Activated T-cell treated with anti-CD3 and anti-CD28 coated beads, Interleukin-2, amount 50 U/mL, for 4 hours (primary cell): ENCODE data around the gene CA10. TPM values are rescaled to one million over a fixed set of nuclear protein-coding genes. Genes with fewer than 3 reads are reported as not detected.

Source experiments
- ATAC-seq, 2 donors: fragments of 200-7000 bp; cut with Tn5 transposase; one replicate each; pipeline ENCODE4 v1.10.0; 2021
- DNase-seq: peaks from one replicate; pipeline ENCODE4 v3.0.0-alpha.2; 2020
- H3K27me3 Mint-ChIP-seq: one replicate; pipeline ENCODE4 v1.8.0; 2021; ENCODE audit warnings: low read depth, mixed read lengths
- H3K36me3 Mint-ChIP-seq: one replicate; pipeline ENCODE4 v1.8.0; 2022; ENCODE audit warnings: mixed read lengths; ENCODE audit not compliant: insufficient read depth
- H3K4me1 Mint-ChIP-seq: one replicate; pipeline ENCODE4 v1.8.0; 2021; ENCODE audit warnings: low read depth, mixed read lengths
- H3K4me3 Mint-ChIP-seq: one replicate; pipeline ENCODE4 v1.8.0; 2021; ENCODE audit warnings: mild to moderate bottlenecking, moderate library complexity, mixed read lengths
- H3K9me3 Mint-ChIP-seq: one replicate; pipeline ENCODE4 v1.8.0; 2021; ENCODE audit warnings: mixed read lengths
- total RNA-seq, 3 donors: library from RNA; stranded (reverse); gene quantifications; one replicate each; pipeline ENCODE4 v1.2.1, GENCODE V29; 2021

The CA10 gene
- total RNA-seq, 3 donors from 2014 or later: not detected

- Mint-ChIP-seq H3K27me3 (peaks cover 11% of the 10 kb centered on the region), H3K36me3 (no peaks in the 10 kb centered on the region), H3K4me1 (no peaks in the 10 kb centered on the region), H3K4me3 (no peak overlapping the region), H3K9me3 (no peaks in the 10 kb centered on the region)
- ATAC-seq (no peak), DNase-seq (no peak)
These were observed 33.5 kb downstream of the CA10 start for GRCh38 chr17:52124993-52125392.

GRCh38 chr17:52124561-52124960 lies 34.0 kb downstream of the CA10 start:
- Mint-ChIP-seq H3K4me1 (no peaks in the 10 kb centered on the region), H3K27me3 (peaks cover 11% of the 10 kb centered on the region), H3K4me3 (no peak overlapping the region), H3K9me3 (no peaks in the 10 kb centered on the region), H3K36me3 (no peaks in the 10 kb centered on the region)
- no peak for ATAC-seq
- DNase-seq: no peak

GRCh38 chr17:52120465-52120864 lies 38.0 kb downstream of the CA10 start:
- DNase-seq: no peak
- Mint-ChIP-seq H3K4me1 (no peaks in the 10 kb centered on the region), H3K27me3 (peaks cover 3% of the 10 kb centered on the region), H3K36me3 (no peaks in the 10 kb centered on the region), H3K9me3 (no peaks in the 10 kb centered on the region), H3K4me3 (no peak overlapping the region)
- no peak for ATAC-seq

GRCh38 chr17:52110923-52111581 lies 47.5 kb downstream of the CA10 start:
- Mint-ChIP-seq H3K27me3 (peaks cover 7% of the 10 kb centered on the region), H3K4me3 (no peak overlapping the region)

GRCh38 chr17:52106638-52107261 lies 51.8 kb downstream of the CA10 start:
- ATAC-seq (no peak), DNase-seq (peak; percentile 5)
- no peak overlapping the region for H3K4me3 Mint-ChIP-seq
- H3K36me3 Mint-ChIP-seq: no peaks in the 10 kb centered on the region
- no peaks in the 10 kb centered on the region for H3K4me1 Mint-ChIP-seq
- no peaks in the 10 kb centered on the region for H3K9me3 Mint-ChIP-seq
- H3K27me3 Mint-ChIP-seq: peaks cover 7% of the 10 kb centered on the region

More at GRCh38 chr17:52110923-52111581, 47.5 kb downstream of the CA10 start:
- no peaks in the 10 kb centered on the region for H3K9me3 Mint-ChIP-seq
- H3K36me3 Mint-ChIP-seq: no peaks in the 10 kb centered on the region
- DNase-seq (no peak), ATAC-seq (no peak)
- no peaks in the 10 kb centered on the region for H3K4me1 Mint-ChIP-seq

- H3K27me3 Mint-ChIP-seq: peaks cover 7% of the 10 kb centered on the region
- ATAC-seq (no peak), DNase-seq (no peak)
- no peaks in the 10 kb centered on the region for H3K4me1 Mint-ChIP-seq
- H3K4me3 Mint-ChIP-seq: no peak overlapping the region
- H3K36me3 Mint-ChIP-seq: no peaks in the 10 kb centered on the region
- no peaks in the 10 kb centered on the region for H3K9me3 Mint-ChIP-seq
These were observed 52.4 kb downstream of the CA10 start for GRCh38 chr17:52106072-52106471.

- Mint-ChIP-seq H3K4me1 (no peaks in the 10 kb centered on the region), H3K9me3 (no peaks in the 10 kb centered on the region), H3K36me3 (no peaks in the 10 kb centered on the region), H3K4me3 (no peak overlapping the region), H3K27me3 (peaks cover 7% of the 10 kb centered on the region)
- DNase-seq (no peak), ATAC-seq (no peak)
These were observed 52.9 kb downstream of the CA10 start for GRCh38 chr17:52105591-52105990.

GRCh38 chr17:52096056-52096455 lies 62.5 kb downstream of the CA10 start:
- ATAC-seq: no peak
- no peak for DNase-seq
- Mint-ChIP-seq H3K4me1 (no peaks in the 10 kb centered on the region), H3K27me3 (no peaks in the 10 kb centered on the region), H3K4me3 (no peak overlapping the region), H3K36me3 (no peaks in the 10 kb centered on the region), H3K9me3 (no peaks in the 10 kb centered on the region)

GRCh38 chr17:52084176-52084575 lies 74.3 kb downstream of the CA10 start:
- ATAC-seq (no peak), DNase-seq (no peak)
- no peaks in the 10 kb centered on the region for H3K36me3 Mint-ChIP-seq
- H3K4me1 Mint-ChIP-seq: no peaks in the 10 kb centered on the region
- no peak overlapping the region for H3K4me3 Mint-ChIP-seq
- H3K27me3 Mint-ChIP-seq: peaks cover 9% of the 10 kb centered on the region
- peaks cover 3% of the 10 kb centered on the region for H3K9me3 Mint-ChIP-seq

- no peaks in the 10 kb centered on the region for H3K36me3 Mint-ChIP-seq
- peaks cover 3% of the 10 kb centered on the region for H3K9me3 Mint-ChIP-seq
- no peaks in the 10 kb centered on the region for H3K27me3 Mint-ChIP-seq
- ATAC-seq: no peak
- H3K4me1 Mint-ChIP-seq: no peaks in the 10 kb centered on the region
- no peak for DNase-seq
- H3K4me3 Mint-ChIP-seq: no peak overlapping the region
These were observed 79.0 kb downstream of the CA10 start for GRCh38 chr17:52079496-52079895.

- peaks cover 7% of the 10 kb centered on the region for H3K9me3 Mint-ChIP-seq
- no peaks in the 10 kb centered on the region for H3K36me3 Mint-ChIP-seq
- DNase-seq (no peak), ATAC-seq (no peak)
- no peak overlapping the region for H3K4me3 Mint-ChIP-seq
- no peaks in the 10 kb centered on the region for H3K4me1 Mint-ChIP-seq
- peaks cover 3% of the 10 kb centered on the region for H3K27me3 Mint-ChIP-seq
These were observed 86.8 kb downstream of the CA10 start for GRCh38 chr17:52071712-52072111.

- Mint-ChIP-seq H3K9me3 (peaks cover 13% of the 10 kb centered on the region), H3K4me3 (no peak overlapping the region), H3K4me1 (no peaks in the 10 kb centered on the region), H3K36me3 (no peaks in the 10 kb centered on the region), H3K27me3 (no peaks in the 10 kb centered on the region)
- DNase-seq (no peak), ATAC-seq (no peak)
These were observed 93.7 kb downstream of the CA10 start for GRCh38 chr17:52064791-52065211.

- peaks cover 5% of the 10 kb centered on the region for H3K27me3 Mint-ChIP-seq
- H3K9me3 Mint-ChIP-seq: peaks cover 16% of the 10 kb centered on the region
- DNase-seq: no peak
- ATAC-seq: no peak
- no peaks in the 10 kb centered on the region for H3K36me3 Mint-ChIP-seq
- H3K4me1 Mint-ChIP-seq: no peaks in the 10 kb centered on the region
- H3K4me3 Mint-ChIP-seq: no peak overlapping the region
These were observed 109.0 kb downstream of the CA10 start for GRCh38 chr17:52049496-52049895.

GRCh38 chr17:52049051-52049450 lies 109.5 kb downstream of the CA10 start:
- H3K4me3 Mint-ChIP-seq: no peak overlapping the region
- no peaks in the 10 kb centered on the region for H3K36me3 Mint-ChIP-seq
- peaks cover 5% of the 10 kb centered on the region for H3K27me3 Mint-ChIP-seq
- DNase-seq: no peak
- H3K9me3 Mint-ChIP-seq: peaks cover 13% of the 10 kb centered on the region
- no peak for ATAC-seq
- H3K4me1 Mint-ChIP-seq: no peaks in the 10 kb centered on the region

GRCh38 chr17:52048137-52048898 lies 110.2 kb downstream of the CA10 start:
- no peaks in the 10 kb centered on the region for H3K36me3 Mint-ChIP-seq
- H3K4me3 Mint-ChIP-seq: no peak overlapping the region
- no peak for ATAC-seq
- H3K4me1 Mint-ChIP-seq: no peaks in the 10 kb centered on the region
- DNase-seq: no peak
- H3K9me3 Mint-ChIP-seq: peaks cover 13% of the 10 kb centered on the region
- peaks cover 9% of the 10 kb centered on the region for H3K27me3 Mint-ChIP-seq
